NB4 (cell line): ENCODE measurements around the gene CAP2.

Experiments used
- DNase-seq: peaks from one replicate; pipeline ENCODE4 v3.0.0; 2010; ENCODE audit warnings: low read depth
- H3K4me3 ChIP-seq: one replicate; pipeline ENCODE4 v1.5.1; 2011; ENCODE audit warnings: mild to moderate bottlenecking, low read depth, low read length, moderate library complexity
- MYC ChIP-seq: IDR thresholded peaks from 2 replicates; pipeline ENCODE4 v1.6.1; 2011; ENCODE audit warnings: low read depth, low read length
- POLR2A ChIP-seq: IDR thresholded peaks from 2 replicates; pipeline ENCODE4 v1.6.1; 2011; ENCODE audit warnings: mild to moderate bottlenecking; ENCODE audit not compliant: insufficient read length; ENCODE audit errors: extremely low read depth
- TF ChIP-seq, protein P1 (sequence below): IDR thresholded peaks from 2 replicates; pipeline ENCODE4 v1.6.1; 2011; ENCODE audit warnings: low read depth, low read length
- TF ChIP-seq, protein P2 (sequence below): IDR thresholded peaks from one replicate; pipeline ENCODE4 v1.5.1; 2012; ENCODE audit warnings: low read depth, low read length

Gene CAP2

DNA sequence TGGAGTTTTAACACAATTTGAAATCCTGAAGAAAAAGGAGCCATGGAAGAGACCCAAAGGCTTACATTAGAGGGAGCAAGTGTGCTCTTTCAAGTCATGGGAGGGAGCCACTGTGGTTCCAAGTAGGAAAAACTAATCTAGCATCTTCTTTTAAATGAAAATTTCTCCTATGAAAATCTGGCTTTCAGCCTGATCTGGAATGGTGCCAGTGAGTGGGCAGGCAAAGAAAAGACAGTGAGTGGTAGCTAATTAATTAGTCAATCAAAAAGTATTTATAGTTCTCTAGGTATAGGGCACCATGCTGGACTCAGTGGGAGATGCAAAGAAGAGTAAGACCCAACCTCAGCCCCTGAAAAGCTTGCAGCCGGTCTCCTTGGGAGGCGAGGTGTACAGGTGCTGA lies 21.9 kb downstream of the CAP2 start:
- no peak overlapping the region for H3K4me3 ChIP-seq
- no peak for DNase-seq
- no peak for TF ChIP-seq POLR2A
- TF ChIP-seq, protein P1, sequence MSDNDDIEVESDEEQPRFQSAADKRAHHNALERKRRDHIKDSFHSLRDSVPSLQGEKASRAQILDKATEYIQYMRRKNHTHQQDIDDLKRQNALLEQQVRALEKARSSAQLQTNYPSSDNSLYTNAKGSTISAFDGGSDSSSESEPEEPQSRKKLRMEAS = no peak
- no peak for TF ChIP-seq MYC
- TF ChIP-seq, protein P2, sequence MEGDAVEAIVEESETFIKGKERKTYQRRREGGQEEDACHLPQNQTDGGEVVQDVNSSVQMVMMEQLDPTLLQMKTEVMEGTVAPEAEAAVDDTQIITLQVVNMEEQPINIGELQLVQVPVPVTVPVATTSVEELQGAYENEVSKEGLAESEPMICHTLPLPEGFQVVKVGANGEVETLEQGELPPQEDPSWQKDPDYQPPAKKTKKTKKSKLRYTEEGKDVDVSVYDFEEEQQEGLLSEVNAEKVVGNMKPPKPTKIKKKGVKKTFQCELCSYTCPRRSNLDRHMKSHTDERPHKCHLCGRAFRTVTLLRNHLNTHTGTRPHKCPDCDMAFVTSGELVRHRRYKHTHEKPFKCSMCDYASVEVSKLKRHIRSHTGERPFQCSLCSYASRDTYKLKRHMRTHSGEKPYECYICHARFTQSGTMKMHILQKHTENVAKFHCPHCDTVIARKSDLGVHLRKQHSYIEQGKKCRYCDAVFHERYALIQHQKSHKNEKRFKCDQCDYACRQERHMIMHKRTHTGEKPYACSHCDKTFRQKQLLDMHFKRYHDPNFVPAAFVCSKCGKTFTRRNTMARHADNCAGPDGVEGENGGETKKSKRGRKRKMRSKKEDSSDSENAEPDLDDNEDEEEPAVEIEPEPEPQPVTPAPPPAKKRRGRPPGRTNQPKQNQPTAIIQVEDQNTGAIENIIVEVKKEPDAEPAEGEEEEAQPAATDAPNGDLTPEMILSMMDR = no peak

DNA sequence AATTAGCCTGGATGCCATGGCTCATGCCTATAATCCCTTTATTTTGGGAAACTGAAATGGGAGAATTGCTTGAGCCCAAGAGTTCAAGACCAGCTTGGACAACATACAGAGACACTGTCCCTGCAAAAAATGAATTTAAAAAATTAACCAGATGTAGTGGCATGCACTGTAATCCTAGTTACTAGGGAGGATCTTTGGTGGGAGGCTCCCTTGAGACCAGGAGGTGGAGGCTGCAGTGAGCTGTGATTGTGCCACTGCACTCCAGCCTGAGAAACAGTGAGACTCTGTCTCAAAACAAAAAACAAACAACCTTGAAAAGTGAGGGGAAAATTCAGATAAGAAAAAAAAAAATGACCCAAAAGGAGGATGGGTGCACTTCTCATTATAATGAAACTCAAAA lies 23.4 kb downstream of the CAP2 start:
- no peak for DNase-seq
- TF ChIP-seq POLR2A = no peak
- no peak for TF ChIP-seq MYC
- TF ChIP-seq, protein P1 = no peak
- TF ChIP-seq, protein P2 = no peak
- no peak overlapping the region for H3K4me3 ChIP-seq

DNA sequence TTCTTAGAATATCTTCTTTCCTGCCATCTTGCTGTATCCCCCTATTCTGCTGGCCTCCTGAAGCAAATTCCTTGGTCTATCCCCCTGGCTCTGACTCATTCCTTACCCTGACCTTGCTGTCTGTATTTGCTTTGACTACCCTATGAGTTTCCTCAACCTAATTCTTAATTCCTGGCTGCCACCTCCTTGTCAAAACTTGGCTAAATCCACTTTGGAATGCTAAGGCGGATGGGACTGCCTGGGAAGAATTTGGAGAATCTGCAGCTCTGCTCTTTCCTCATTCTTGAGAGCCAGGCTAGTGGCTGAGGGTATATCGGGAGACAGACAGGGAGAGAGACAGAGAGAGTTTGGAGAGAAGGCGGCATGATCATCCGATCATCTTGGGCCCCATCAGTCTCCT lies 24.4 kb downstream of the CAP2 start:
- TF ChIP-seq POLR2A (no peak), MYC (no peak)
- TF ChIP-seq, protein P2 = no peak
- TF ChIP-seq, protein P1 = no peak
- no peak for DNase-seq
- H3K4me3 ChIP-seq = no peak overlapping the region

GRCh38 chr6:17418281-17419188 lies 25.1 kb downstream of the CAP2 start:
- no peak overlapping the region for H3K4me3 ChIP-seq
- TF ChIP-seq, protein P2 = no peak
- TF ChIP-seq MYC (no peak), POLR2A (no peak)
- TF ChIP-seq, protein P1 = no peak
- DNase-seq = no peak

DNA sequence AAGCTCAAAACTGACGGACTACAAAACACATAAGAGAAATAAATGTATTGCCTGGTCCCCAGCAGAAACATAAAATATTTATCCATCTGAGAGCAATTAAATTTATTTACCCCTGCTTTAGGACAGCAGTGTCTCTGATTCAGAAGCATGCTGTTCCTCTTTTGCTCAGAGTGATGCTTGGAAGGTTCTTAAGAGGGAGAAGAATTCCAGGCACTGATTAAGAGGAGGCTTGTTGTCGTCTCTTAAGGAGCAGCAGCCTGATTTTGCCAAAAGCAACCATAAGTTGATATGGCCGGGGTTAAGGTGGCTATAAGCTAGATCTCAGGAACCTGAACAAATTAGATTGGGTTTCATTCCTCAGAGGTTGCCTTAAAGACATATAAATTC lies 25.8 kb downstream of the CAP2 start:
- TF ChIP-seq, protein P2 = no peak
- DNase-seq = no peak
- no peak overlapping the region for H3K4me3 ChIP-seq

- no peak overlapping the region for H3K4me3 ChIP-seq
- TF ChIP-seq POLR2A (no peak), MYC (no peak)
- TF ChIP-seq, protein P2 = no peak
- TF ChIP-seq, protein P1 = no peak
- no peak for DNase-seq
Observed at GRCh38 chr6:17420368-17420767, 27.0 kb downstream of the CAP2 start.
